ENCODE results near the gene CALD1. TPM values are rescaled to one million over a fixed set of nuclear protein-coding genes. Genes with fewer than 3 reads are reported as not detected.

The CALD1 gene
- total RNA-seq, 3 donors from 2014 or later: 1.4 to 2.7 (median 1.6) TPM

- Mint-ChIP-seq H3K36me3 (ENCODE audit: insufficient read depth) (no peaks in the 10 kb centered on the region), H3K4me3 (no peak overlapping the region), H3K9me3 (no peaks in the 10 kb centered on the region), H3K4me1 (ENCODE audit: low read depth) (no peaks in the 10 kb centered on the region), H3K27me3 (ENCODE audit: low read depth) (no peaks in the 10 kb centered on the region)
- peak; percentile 73 to 88 for ATAC-seq
- peak; percentile 66 for DNase-seq
These were observed 29.1 kb upstream of the CALD1 start for GRCh38 chr7:134750083-134751062.

GRCh38 chr7:134752006-134752760 is 27.3 kb upstream of the CALD1 start:
- Mint-ChIP-seq H3K27me3 (ENCODE audit: low read depth) (no peaks in the 10 kb centered on the region), H3K36me3 (ENCODE audit: insufficient read depth) (no peaks in the 10 kb centered on the region), H3K9me3 (no peaks in the 10 kb centered on the region), H3K4me1 (ENCODE audit: low read depth) (no peaks in the 10 kb centered on the region), H3K4me3 (no peak overlapping the region)
- ATAC-seq (no peak), DNase-seq (no peak)

GRCh38 chr7:134755422-134756022 is 23.9 kb upstream of the CALD1 start:
- ATAC-seq: no peak

GRCh38 chr7:134757938-134758337 is 21.5 kb upstream of the CALD1 start:
- no peak overlapping the region for H3K4me3 Mint-ChIP-seq
- ATAC-seq (no peak), DNase-seq (no peak)
- H3K9me3 Mint-ChIP-seq: no peaks in the 10 kb centered on the region
- no peaks in the 10 kb centered on the region for H3K36me3 Mint-ChIP-seq (ENCODE audit: insufficient read depth)
- no peaks in the 10 kb centered on the region for H3K4me1 Mint-ChIP-seq (ENCODE audit: low read depth)
- no peaks in the 10 kb centered on the region for H3K27me3 Mint-ChIP-seq (ENCODE audit: low read depth)

More at GRCh38 chr7:134755422-134756022, 23.9 kb upstream of the CALD1 start:
- peak; percentile 32 for DNase-seq
- no peaks in the 10 kb centered on the region for H3K36me3 Mint-ChIP-seq (ENCODE audit: insufficient read depth)
- H3K4me3 Mint-ChIP-seq: no peak overlapping the region
- no peaks in the 10 kb centered on the region for H3K27me3 Mint-ChIP-seq (ENCODE audit: low read depth)
- no peaks in the 10 kb centered on the region for H3K4me1 Mint-ChIP-seq (ENCODE audit: low read depth)
- H3K9me3 Mint-ChIP-seq: no peaks in the 10 kb centered on the region

GRCh38 chr7:134758981-134759380 is 20.5 kb upstream of the CALD1 start:
- DNase-seq (no peak), ATAC-seq (no peak)
- Mint-ChIP-seq H3K27me3 (ENCODE audit: low read depth) (no peaks in the 10 kb centered on the region), H3K36me3 (ENCODE audit: insufficient read depth) (no peaks in the 10 kb centered on the region), H3K4me1 (ENCODE audit: low read depth) (no peaks in the 10 kb centered on the region), H3K9me3 (no peaks in the 10 kb centered on the region), H3K4me3 (no peak overlapping the region)

GRCh38 chr7:134761266-134761665 is 18.2 kb upstream of the CALD1 start:
- DNase-seq (no peak), ATAC-seq (no peak)
- no peaks in the 10 kb centered on the region for H3K9me3 Mint-ChIP-seq
- H3K36me3 Mint-ChIP-seq (ENCODE audit: insufficient read depth): peaks cover 2% of the 10 kb centered on the region
- peaks cover 2% of the 10 kb centered on the region for H3K27me3 Mint-ChIP-seq (ENCODE audit: low read depth)
- no peaks in the 10 kb centered on the region for H3K4me1 Mint-ChIP-seq (ENCODE audit: low read depth)
- H3K4me3 Mint-ChIP-seq: no peak overlapping the region

GRCh38 chr7:134763960-134764359 is 15.5 kb upstream of the CALD1 start:
- H3K4me1 Mint-ChIP-seq (ENCODE audit: low read depth): no peaks in the 10 kb centered on the region
- DNase-seq (no peak), ATAC-seq (no peak)
- H3K27me3 Mint-ChIP-seq (ENCODE audit: low read depth): peaks cover 2% of the 10 kb centered on the region
- peaks cover 2% of the 10 kb centered on the region for H3K36me3 Mint-ChIP-seq (ENCODE audit: insufficient read depth)
- no peaks in the 10 kb centered on the region for H3K9me3 Mint-ChIP-seq
- no peak overlapping the region for H3K4me3 Mint-ChIP-seq

GRCh38 chr7:134764365-134764764 is 15.1 kb upstream of the CALD1 start:
- DNase-seq (no peak), ATAC-seq (no peak)
- Mint-ChIP-seq H3K4me3 (no peak overlapping the region), H3K36me3 (ENCODE audit: insufficient read depth) (peaks cover 2% of the 10 kb centered on the region), H3K9me3 (no peaks in the 10 kb centered on the region), H3K27me3 (ENCODE audit: low read depth) (peaks cover 2% of the 10 kb centered on the region), H3K4me1 (ENCODE audit: low read depth) (no peaks in the 10 kb centered on the region)

GRCh38 chr7:134766779-134767519 is 12.5 kb upstream of the CALD1 start:
- Mint-ChIP-seq H3K4me1 (ENCODE audit: low read depth) (no peaks in the 10 kb centered on the region), H3K4me3 (no peak overlapping the region), H3K27me3 (ENCODE audit: low read depth) (peaks cover 2% of the 10 kb centered on the region), H3K9me3 (no peaks in the 10 kb centered on the region), H3K36me3 (ENCODE audit: insufficient read depth) (peaks cover 2% of the 10 kb centered on the region)
- DNase-seq (no peak), ATAC-seq (no peak)

- ATAC-seq (no peak), DNase-seq (no peak)
- H3K9me3 Mint-ChIP-seq: no peaks in the 10 kb centered on the region
- no peaks in the 10 kb centered on the region for H3K4me1 Mint-ChIP-seq (ENCODE audit: low read depth)
- peaks cover 2% of the 10 kb centered on the region for H3K27me3 Mint-ChIP-seq (ENCODE audit: low read depth)
- H3K36me3 Mint-ChIP-seq (ENCODE audit: insufficient read depth): peaks cover 2% of the 10 kb centered on the region
- H3K4me3 Mint-ChIP-seq: no peak overlapping the region
These were observed 11.8 kb upstream of the CALD1 start for GRCh38 chr7:134767520-134768168.

GRCh38 chr7:134768243-134768642 is 11.2 kb upstream of the CALD1 start:
- no peak overlapping the region for H3K4me3 Mint-ChIP-seq
- H3K4me1 Mint-ChIP-seq (ENCODE audit: low read depth): no peaks in the 10 kb centered on the region
- peak in 1 of 2 donors; percentile 18 for ATAC-seq

GRCh38 chr7:134770676-134771075 is 8.8 kb upstream of the CALD1 start:
- no peak for DNase-seq
- no peak for ATAC-seq
- Mint-ChIP-seq H3K27me3 (ENCODE audit: low read depth) (peaks cover 2% of the 10 kb centered on the region), H3K36me3 (ENCODE audit: insufficient read depth) (peaks cover 2% of the 10 kb centered on the region), H3K4me3 (no peak overlapping the region), H3K9me3 (no peaks in the 10 kb centered on the region), H3K4me1 (ENCODE audit: low read depth) (no peaks in the 10 kb centered on the region)

More at GRCh38 chr7:134768243-134768642, 11.2 kb upstream of the CALD1 start:
- Mint-ChIP-seq H3K36me3 (ENCODE audit: insufficient read depth) (peaks cover 2% of the 10 kb centered on the region), H3K9me3 (no peaks in the 10 kb centered on the region), H3K27me3 (ENCODE audit: low read depth) (peaks cover 2% of the 10 kb centered on the region)
- no peak for DNase-seq

GRCh38 chr7:134771111-134771510 is 8.3 kb upstream of the CALD1 start:
- no peak overlapping the region for H3K4me3 Mint-ChIP-seq
- no peaks in the 10 kb centered on the region for H3K4me1 Mint-ChIP-seq (ENCODE audit: low read depth)
- no peaks in the 10 kb centered on the region for H3K36me3 Mint-ChIP-seq (ENCODE audit: insufficient read depth)
- no peak for DNase-seq
- ATAC-seq: no peak
- no peaks in the 10 kb centered on the region for H3K9me3 Mint-ChIP-seq
- H3K27me3 Mint-ChIP-seq (ENCODE audit: low read depth): no peaks in the 10 kb centered on the region
